ENCODE measurements around the gene ARHGAP6. TPM values are rescaled to one million over a fixed set of nuclear protein-coding genes. Genes with fewer than 3 reads are reported as not detected.
"Not testable (repeated sequence)": the region's sequence is repeated elsewhere in the genome, so short reads cannot be mapped to it uniquely, and the experiment has no call there.

The ARHGAP6 gene
- total RNA-seq, 1 donor from 2014 or later = 33.6 TPM

GRCh38 chrX:11239230-11239629 is 426.5 kb downstream of the ARHGAP6 start:
- Histone ChIP-seq H3K36me3 (no peaks in the 10 kb centered on the region), H3K27me3 (no peaks in the 10 kb centered on the region), H3K27ac (no peak overlapping the region), H3K4me3 (no peak overlapping the region), H3K4me1 (no peaks in the 10 kb centered on the region), H3K9me3 (no peaks in the 10 kb centered on the region)
- TF ChIP-seq, protein P1, sequence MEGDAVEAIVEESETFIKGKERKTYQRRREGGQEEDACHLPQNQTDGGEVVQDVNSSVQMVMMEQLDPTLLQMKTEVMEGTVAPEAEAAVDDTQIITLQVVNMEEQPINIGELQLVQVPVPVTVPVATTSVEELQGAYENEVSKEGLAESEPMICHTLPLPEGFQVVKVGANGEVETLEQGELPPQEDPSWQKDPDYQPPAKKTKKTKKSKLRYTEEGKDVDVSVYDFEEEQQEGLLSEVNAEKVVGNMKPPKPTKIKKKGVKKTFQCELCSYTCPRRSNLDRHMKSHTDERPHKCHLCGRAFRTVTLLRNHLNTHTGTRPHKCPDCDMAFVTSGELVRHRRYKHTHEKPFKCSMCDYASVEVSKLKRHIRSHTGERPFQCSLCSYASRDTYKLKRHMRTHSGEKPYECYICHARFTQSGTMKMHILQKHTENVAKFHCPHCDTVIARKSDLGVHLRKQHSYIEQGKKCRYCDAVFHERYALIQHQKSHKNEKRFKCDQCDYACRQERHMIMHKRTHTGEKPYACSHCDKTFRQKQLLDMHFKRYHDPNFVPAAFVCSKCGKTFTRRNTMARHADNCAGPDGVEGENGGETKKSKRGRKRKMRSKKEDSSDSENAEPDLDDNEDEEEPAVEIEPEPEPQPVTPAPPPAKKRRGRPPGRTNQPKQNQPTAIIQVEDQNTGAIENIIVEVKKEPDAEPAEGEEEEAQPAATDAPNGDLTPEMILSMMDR (IDR thresholded peaks at IDR 0.05) = no peak
- no peak for DNase-seq (ENCODE audit: low spot score in 2 of 2)
- intact Hi-C loops (cut with DNase I) = no loop called here

GRCh38 chrX:11235377-11235776 is 430.3 kb downstream of the ARHGAP6 start:
- H3K4me1 ChIP-seq; H3K4me3 ChIP-seq; H3K27me3 ChIP-seq; H3K9me3 ChIP-seq; H3K27ac ChIP-seq; intact Hi-C loops (cut with DNase I); DNase-seq (ENCODE audit: low spot score in 2 of 2); H3K36me3 ChIP-seq: not testable (repeated sequence)

DNA sequence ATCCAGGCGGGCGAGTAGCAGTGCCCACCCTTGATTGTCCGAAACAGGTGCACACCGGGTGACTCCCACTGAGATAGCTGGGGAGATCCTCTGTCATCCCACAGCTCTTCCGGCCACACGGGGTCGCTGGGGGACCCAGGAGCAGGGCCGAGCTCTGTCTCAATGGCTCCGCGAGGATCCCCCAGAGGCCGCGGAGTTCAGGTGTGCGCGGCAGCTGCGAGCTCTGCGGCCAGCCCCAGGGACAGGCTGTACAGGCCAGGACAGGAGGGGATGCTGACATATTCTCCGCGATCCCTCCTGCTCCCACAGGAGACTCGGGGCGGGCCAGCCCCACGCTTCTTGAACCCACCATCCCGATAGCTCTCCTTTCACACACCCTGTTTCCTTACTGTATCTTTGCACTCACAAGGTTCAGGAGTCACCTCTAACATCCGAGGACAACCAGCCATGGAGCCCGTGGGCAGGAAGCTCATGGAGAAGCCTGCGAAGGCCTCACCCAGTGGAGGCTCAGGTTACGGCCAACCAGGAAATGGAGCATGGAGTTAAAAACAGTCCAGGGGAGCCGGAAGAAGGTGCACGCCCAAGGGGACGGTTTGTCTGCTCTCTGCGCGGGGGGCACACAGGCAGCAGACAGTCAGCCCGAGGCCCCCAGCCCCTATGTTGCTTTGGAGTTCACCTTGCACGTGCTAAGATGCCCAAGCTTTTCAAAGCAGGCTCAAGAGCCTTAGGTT is 450.4 kb downstream of the ARHGAP6 start:
- intact Hi-C loops (cut with DNase I) = no loop called here
- no peak overlapping the region for H3K27ac ChIP-seq
- DNase-seq (ENCODE audit: low spot score in 2 of 2) = no peak
- TF ChIP-seq, protein P1 (IDR thresholded peaks at IDR 0.05) = no peak
- H3K4me3 ChIP-seq = no peak overlapping the region
- H3K36me3 ChIP-seq = no peaks in the 10 kb centered on the region
- peaks cover 0 to 8% of the 10 kb centered on the region in 2 donors for H3K9me3 ChIP-seq
- no peaks in the 10 kb centered on the region for H3K4me1 ChIP-seq
- H3K27me3 ChIP-seq = no peaks in the 10 kb centered on the region

DNA sequence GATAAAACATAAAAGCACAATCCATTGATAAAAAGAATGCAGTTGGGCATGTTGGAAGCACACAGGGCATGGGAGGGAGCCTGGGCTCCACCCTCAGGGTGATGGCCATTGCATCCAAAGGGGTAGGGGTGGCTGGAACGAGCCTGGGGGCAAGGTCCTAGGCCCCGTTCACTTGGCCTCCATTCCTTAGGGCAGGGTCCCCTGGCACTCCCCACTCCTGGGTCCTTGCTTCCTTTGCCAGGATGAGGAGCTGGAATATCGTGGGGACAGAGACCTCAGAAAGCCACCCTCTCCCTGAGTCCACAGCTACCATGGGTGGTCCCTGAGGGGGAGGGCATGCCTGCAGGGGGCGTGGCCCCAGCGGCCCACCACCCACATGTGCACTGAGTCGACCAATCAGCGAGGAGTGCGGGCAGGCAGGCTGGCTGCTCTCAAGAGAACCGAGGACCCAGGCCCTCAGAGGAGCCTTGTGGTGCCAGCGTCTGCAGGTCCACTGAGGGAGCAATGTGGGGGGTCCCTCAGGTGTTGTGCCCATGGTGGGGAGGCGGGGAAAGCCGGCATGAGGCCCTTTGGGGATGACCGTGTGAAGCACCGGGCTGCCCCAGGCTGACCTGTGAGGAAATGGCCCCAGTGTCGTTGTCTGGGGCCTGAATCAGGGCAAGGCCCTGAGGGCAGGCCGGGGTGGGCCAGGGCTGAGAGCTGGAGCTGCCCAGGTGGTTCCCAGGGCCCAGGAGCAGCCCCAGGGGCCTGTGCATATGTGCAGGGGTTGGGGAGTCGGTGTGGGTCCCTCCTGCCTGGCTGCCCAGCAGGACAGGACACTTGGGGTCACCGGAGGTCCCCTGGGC is 451.2 kb downstream of the ARHGAP6 start:
- DNase-seq (ENCODE audit: low spot score in 2 of 2) = no peak
- TF ChIP-seq, protein P1 (IDR thresholded peaks at IDR 0.05) = no peak
- no peaks in the 10 kb centered on the region for H3K4me1 ChIP-seq
- H3K27me3 ChIP-seq = no peaks in the 10 kb centered on the region
- peaks cover 0 to 8% of the 10 kb centered on the region in 2 donors for H3K9me3 ChIP-seq
- no peak overlapping the region for H3K4me3 ChIP-seq
- no peak overlapping the region for H3K27ac ChIP-seq
- H3K36me3 ChIP-seq = no peaks in the 10 kb centered on the region
- intact Hi-C loops (cut with DNase I) = no loop called here

- intact Hi-C loops (cut with DNase I) = no loop called here
- TF ChIP-seq, protein P1 (IDR thresholded peaks at IDR 0.05) = no peak
- no peak for DNase-seq (ENCODE audit: low spot score in 2 of 2)
Measured at GRCh38 chrX:11212741-11213140, 453.0 kb downstream of the ARHGAP6 start.

DNA sequence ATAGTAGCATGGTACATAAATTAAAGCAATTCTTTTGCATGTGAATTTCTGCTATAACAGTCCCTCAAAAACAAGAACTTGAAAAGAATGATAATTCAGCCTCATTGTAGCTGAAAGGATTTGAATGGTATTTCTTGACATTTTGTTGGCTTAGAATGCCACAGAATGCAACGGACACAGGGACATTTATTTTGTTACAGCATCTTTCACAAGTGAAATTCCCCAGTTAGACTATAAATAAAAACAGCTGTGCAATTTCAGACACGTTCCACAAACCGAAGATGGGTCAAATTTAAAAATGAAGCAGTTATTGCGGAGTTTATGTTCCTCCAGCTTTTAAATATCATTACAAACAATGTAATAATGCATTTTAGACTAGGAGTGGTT is 455.3 kb downstream of the ARHGAP6 start:
- DNase-seq (ENCODE audit: low spot score in 2 of 2) = no peak
- Histone ChIP-seq H3K9me3 (no peaks in the 10 kb centered on the region), H3K4me1 (no peaks in the 10 kb centered on the region), H3K4me3 (no peak overlapping the region), H3K27ac (no peak overlapping the region), H3K36me3 (no peaks in the 10 kb centered on the region), H3K27me3 (no peaks in the 10 kb centered on the region)
- intact Hi-C loops (cut with DNase I) = no loop called here
- TF ChIP-seq, protein P1 (IDR thresholded peaks at IDR 0.05) = no peak

More at GRCh38 chrX:11212741-11213140, 453.0 kb downstream of the ARHGAP6 start:
- Histone ChIP-seq H3K36me3 (no peaks in the 10 kb centered on the region), H3K9me3 (peaks cover 0 to 1% of the 10 kb centered on the region in 2 donors), H3K4me3 (no peak overlapping the region), H3K27me3 (no peaks in the 10 kb centered on the region), H3K4me1 (no peaks in the 10 kb centered on the region), H3K27ac (no peak overlapping the region)

All from ascending aorta (tissue), 2 donors.